GM18867 (cell line): ENCODE data around the gene STAT3.
A peak's percentile ranks its signal among the peaks of the same experiment; 100 is the strongest.
"Not testable (repeated sequence)": the region's sequence is repeated elsewhere in the genome, so short reads cannot be mapped to it uniquely, and the experiment has no call there.

Experiments used
- ATAC-seq: cut with Tn5 transposase; IDR thresholded peaks from one replicate; pipeline ENCODE4 v1.9.1; 2021; ENCODE audit warnings: mild to moderate bottlenecking, moderate library complexity; ENCODE audit not compliant: unreplicated experiment

The STAT3 gene

DNA sequence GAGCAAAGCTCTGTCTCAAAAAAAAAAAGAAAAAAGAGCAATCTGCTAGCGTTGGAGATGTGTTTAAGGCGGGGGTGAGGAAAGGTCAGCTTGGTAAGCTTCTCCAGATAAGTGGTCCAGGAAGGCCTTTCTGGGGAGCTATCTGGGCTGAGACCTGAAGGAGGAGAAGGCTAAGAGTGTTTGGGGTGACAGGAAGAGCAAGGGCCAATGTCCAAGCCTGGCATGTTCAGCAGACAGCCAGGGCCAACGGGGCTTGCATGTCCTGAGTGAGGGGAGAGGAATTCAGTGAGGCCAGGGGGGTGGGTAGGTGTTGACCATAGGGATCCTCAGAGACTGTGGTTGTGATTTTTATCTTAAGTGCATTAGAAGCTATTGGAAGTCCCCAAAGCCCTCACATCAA lies 84.5 kb downstream of the STAT3 start:
- no peak for ATAC-seq

DNA sequence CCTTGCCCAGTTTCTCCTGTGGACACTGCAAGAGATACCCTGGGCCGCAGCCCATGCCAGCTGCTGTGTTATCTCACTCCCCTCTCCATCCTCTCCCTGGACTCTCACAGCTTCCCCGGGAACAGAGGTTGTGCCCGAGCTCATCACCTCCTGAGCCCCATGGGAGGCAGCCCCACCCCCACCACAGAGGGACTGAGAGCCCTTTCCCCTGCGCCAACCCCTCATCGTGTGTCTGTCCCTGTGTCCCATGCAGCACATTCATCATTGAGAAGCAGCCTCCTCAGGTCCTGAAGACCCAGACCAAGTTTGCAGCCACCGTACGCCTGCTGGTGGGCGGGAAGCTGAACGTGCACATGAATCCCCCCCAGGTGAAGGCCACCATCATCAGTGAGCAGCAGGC lies 87.2 kb downstream of the STAT3 start:
- no peak for ATAC-seq

DNA sequence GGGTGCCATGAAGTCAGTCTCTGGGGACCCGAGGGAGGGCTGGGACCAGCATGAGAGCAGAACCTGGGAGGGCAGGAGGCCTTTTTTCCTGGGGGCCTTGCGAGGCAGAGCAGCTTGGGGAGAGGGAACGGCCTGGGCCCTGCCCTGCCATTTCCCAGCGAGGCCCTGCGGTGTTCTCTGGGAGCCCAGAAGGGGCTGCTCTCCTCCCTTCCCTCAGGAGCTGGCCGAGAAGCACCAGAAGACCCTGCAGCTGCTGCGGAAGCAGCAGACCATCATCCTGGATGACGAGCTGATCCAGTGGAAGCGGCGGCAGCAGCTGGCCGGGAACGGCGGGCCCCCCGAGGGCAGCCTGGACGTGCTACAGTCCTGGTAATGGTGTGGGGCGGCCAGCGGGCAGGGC lies 88.3 kb downstream of the STAT3 start:
- ATAC-seq: not testable (repeated sequence)

DNA sequence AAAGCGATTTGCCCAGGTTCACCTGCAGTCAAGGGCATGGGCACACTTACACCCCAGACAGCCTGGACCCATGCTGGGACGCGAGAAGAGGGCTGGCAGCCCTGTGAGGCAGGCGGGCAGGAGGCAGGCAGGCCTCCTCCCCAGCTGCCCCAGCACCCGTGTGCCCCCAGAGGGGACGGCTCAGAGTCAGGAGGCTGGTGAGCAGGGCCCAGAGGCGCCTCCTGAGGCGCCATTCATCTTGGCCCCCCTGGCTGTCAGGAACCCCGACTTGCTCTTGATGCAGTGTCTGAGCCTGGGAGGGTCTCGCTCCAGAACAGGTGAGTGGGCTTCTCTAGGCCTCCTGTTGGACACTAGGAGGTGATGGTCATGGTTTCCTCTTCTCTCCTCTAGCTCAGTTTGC lies 88.9 kb downstream of the STAT3 start:
- ATAC-seq: not testable (repeated sequence)

DNA sequence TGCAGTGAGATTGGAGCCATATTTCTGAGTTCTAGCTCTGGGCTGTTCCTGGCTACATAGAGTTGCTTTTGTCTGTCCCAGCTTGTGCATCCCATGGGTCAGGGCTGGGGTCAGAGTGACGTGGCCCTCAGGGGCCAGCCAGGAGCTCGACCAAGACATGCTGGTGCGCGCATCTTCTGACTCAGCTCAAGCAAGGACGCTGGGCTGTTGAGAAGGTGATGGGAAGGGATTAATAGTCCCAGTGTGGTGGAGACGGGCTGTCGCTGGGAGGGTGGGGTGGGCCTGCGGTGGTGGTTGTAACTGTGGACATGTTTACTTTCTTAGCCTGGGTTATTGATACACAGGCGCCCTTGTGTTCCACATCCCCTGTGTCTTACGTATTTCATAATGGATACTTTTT lies 90.5 kb downstream of the STAT3 start:
- not testable (repeated sequence) for ATAC-seq

DNA sequence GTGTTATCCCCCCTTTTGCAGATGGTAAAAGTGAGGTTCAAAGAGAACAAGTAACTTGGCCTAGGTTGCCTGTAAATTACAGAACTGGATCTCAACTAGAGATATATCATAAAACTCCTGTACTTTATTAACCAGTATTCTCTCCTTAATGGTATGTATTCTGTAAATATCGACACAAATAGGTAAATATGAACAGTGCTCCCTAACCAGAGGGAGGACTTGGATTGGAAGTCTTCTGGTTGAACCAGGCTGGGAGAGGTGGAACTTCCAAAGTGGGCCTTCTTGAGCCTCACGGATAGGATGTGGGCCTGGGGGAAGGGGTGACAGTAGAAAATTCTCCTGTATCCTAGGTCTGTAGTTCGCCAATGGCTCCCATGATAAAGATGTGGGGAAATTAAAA lies 92.2 kb downstream of the STAT3 start:
- ATAC-seq: no peak

DNA sequence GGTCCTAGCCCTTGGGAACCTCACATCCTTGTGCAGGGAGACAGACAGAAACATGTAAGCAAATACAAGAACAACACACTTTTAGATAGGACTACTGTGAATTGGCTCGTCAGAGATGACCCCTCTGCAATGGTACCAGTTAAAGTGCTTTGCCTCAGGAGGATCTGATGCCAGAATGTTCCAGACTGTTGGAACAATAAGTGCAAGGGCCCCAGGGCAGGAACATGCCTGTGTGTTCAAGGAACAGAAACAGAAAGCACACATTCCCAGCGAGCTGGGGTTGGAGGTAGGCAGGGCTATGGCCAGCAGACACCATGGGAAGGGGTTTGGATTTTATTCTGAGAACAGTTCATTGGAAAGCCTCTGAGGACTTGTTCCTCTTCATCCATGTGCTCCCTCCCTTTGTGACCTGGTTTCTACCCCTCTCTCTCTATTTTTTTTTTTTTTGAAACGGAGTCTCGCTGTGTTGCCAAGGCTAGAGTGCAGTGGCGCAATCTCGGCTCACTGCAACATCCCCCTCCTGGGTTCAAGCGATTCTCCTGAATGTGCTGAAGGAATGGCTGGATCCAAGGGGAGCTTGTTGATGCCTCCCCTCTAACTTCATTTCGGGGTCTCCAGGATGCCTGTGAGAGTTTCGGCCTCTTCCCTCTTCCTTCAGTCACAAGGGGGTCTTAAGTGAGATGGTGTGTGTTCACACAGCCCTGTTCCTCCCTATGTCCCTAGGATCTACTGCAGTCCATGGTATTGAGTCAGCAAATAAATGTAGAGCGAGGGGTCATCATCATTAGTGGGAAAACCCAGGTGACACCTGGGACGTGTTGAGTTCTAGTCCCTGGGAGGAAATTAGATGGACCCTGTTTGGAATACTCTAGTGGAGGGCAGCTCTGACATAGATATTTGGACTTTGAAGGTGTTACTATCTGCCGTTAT lies 93.5 kb downstream of the STAT3 start:
- ATAC-seq: no peak

DNA sequence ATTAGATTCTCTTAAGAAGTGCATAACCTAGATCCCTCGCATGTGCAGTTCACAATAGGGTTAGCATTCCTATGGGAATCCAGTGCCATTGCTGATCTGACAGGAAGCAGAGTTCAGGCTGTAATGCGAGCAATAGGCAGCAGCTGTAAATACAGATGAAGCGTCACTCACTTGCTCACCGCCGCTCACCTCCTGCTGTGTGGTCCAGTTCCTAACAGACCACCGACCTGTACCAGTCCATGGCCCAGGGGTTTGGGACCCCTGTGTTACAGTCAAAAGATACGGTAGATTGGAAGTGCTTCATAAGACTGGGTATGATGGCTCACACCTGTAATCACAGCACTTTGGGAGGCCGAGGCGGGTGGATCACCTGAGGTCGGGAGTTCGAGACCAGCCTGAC lies 97.1 kb downstream of the STAT3 start:
- ATAC-seq: no peak

DNA sequence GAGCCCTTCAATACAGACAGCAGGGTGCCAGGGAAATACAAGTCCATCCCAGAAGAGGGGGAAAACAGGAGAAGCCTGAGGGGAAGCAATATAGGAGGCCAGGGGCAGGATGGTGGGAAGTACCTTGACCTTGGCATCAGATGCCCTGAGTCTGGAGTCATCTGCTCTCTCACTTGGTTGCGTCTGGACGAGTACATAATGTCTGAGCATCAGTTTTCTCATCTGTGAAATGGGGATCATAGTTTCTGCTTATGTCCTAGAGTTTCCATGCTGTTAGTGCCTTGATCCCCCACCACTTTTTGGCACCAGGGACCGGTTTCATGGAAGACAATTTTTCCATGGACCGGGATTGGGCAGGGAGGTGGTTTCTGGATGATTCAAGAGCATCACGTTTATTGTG lies 97.7 kb downstream of the STAT3 start:
- ATAC-seq: no peak

DNA sequence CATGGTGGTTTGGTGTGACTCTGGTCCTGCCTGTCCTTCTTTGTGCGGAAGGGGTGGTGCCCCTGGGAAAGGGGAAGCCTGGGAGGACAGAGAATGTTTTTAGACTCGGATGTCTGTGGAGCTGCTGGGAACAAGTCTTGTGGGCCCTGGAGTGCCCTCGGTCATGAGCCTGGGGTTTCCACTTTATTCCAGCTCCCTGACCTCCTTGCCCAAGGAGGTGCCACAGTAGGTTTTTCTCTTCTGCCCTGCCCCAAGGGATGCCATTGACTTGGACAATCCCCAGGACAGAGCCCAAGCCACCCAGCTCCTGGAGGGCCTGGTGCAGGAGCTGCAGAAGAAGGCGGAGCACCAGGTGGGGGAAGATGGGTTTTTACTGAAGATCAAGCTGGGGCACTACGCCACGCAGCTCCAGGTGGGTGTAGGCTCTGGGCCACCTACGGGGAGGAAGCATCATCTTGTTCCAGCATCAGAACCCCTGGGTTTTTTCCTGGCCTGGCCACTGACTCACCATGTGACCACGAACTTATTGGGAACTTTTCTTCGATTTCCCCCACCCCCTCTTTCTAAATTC lies 98.5 kb downstream of the STAT3 start:
- ATAC-seq: no peak

DNA sequence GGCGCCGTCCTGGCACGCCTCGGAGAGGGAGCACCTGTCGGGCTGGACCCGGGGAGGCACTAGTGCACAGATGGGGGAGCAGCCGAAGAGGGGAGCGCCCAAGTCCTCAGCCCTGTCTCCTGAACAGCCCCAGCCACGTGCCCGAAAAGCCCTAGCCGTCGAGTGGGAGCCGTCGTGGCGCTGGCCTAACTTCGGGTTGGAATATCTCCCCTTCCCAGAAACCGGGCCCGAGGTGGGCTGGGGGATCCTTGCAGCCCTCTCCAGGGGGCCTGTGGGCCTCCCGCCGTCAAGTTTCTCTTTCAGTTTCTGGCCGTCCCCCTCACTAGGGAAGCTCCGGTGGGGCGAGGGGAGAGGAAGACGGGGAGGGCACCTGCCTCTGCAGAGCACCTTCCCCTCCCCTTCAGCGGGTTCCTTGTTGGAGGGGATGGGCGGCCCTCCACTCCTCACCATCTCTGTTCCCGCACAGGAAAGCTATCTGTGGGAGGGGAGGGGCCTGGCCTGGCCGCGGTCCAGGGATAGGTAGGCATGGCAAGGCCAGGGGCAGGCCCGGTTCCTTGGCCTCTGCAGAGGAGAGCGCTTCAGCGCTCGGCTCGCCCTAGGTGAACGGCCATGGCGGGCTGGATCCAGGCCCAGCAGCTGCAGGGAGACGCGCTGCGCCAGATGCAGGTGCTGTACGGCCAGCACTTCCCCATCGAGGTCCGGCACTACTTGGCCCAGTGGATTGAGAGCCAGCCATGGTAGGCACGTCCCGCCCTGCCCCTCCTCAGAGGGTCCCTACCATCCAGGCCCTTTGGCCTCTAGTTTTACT lies 99.2 kb downstream of the STAT3 start:
- peak; percentile 21 for ATAC-seq

DNA sequence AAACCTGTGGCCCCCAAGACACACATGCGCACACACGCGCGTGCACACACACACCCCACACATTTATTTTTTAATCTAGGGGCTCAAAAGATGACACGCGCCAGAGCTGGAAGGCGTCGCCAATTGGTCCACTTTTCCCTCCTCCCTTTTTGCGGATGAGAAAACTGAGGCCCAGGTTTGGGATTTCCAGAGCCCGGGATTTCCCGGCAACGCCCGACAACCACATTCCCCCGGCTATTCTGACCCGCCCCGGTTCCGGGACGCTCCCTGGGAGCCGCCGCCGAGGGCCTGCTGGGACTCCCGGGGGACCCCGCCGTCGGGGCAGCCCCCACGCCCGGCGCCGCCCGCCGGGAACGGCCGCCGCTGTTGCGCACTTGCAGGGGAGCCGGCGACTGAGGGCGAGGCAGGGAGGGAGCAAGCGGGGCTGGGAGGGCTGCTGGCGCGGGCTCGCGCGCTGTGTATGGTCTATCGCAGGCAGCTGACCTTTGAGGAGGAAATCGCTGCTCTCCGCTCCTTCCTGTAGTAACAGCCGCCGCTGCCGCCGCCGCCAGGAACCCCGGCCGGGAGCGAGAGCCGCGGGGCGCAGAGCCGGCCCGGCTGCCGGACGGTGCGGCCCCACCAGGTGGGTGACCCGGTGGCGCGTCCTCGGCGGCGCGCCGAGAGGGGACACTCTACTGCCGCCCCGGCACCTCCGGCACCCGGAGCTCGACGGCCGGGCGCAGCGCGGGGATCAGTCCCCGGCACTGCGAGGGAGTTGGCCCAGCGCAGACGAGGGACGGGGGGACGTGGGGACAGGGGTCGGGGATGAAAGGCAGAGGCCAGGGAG lies 100.1 kb downstream of the STAT3 start, which contains the start of gene STAT5A:
Gene STAT5A, plus strand, starts transcription at position 522 of the 826 bp plus-strand sequence. CDS start 914 bp downstream, outside the sequence.
- ATAC-seq: peak; percentile 49

DNA sequence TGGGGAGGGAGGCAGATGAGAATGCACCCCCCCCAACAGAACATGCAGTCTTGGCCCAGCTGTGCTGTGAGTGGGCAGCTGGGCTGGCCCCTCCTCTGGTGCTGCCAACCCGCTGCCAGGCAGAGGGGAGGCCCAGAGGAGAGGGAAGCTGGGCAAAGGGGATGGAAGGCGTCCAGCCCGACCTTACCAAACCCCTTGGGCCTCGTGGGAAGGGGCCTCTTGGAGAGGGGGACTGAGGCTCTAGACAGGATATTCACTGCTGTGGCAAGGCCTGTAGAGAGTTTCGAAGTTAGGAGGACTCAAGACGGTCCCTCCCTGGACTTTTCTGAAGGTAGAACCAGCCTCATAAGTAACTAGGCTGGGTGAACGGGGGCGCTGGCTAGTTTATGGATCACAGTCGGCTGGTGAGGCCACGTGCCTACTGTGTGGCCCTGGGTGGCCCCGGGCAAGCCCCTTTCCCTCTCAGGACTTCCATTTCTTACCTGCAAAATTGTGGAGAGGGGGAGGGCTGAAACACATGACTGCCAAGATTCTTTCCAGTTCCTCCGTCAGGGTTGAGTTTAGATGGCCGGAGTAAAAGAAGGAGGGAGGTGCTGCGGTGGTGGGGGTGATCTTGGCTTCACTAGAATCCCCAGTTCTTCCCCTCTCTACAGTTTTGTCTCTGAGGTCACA lies 100.8 kb downstream of the STAT3 start:
- peak; percentile 24 for ATAC-seq

DNA sequence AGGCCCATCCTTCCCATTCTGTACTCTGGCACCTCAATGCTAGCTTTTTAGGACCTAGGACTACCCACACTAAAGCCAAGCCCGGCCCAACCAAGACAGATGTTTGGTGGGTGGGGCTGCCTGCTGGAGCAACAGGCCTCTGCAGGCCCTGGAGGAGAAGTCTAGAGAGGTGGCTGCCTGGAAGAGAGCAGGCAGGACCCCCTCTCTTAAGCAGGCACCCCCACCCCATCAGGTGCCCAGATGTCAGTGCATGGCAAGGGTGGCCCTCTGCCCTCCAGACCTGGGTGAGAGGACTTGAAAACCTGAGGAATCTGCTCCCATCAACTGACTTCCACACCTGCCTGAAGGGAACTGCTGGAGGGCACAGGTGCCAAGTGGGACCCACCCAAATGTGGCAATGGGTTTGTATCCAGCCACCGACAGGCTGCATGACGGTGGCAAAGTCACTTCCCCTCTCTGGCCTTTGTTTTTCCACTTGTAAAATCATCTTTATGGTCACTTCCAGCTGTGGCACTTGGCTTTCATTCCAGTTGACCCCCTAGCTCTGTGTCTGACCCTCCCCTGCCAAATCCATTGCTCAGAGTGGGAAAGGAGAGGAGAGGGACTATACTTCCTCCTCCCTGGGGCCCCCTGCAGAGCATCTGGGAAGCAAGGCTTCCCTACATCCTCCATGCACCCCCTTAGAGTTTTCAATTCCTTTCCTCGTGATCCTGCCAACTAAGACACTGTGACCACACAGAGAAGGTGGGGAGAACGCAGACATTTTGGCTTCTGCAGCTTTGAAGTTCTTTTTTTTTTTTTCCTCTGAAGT lies 101.6 kb downstream of the STAT3 start:
- ATAC-seq: no peak

DNA sequence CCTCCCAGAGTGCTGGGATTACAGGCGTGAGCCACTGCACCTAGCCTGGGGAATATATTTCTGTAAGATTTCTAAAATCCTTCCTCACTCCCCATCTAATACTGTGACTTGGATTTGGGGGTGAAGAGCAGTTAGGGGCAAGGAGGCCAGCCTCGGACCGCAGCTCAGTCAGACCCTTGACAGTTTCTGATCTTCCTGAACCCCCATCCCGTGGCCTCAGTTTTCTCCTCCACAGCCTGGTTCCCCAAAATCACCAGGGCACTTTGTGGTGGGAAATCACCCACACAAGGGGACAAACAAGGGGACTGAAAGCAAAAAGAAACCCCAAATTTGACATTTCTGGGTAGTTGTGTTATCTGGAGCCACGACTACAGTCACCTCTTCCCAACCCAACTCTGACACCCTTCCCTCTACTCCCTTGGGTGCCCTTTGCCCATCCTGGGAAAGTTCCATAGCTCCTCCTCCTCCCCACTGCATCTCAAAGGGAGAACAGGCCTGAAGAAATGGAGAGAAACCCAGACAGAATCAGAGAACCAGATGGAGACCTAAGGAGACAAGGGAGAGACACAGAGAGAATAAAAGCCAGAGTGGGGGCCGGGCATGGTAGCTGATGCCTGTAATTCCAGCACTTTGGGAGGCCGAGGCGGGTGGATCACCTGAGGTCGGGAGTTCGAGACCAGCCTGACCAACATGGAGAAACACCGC lies 102.7 kb downstream of the STAT3 start:
- no peak for ATAC-seq

DNA sequence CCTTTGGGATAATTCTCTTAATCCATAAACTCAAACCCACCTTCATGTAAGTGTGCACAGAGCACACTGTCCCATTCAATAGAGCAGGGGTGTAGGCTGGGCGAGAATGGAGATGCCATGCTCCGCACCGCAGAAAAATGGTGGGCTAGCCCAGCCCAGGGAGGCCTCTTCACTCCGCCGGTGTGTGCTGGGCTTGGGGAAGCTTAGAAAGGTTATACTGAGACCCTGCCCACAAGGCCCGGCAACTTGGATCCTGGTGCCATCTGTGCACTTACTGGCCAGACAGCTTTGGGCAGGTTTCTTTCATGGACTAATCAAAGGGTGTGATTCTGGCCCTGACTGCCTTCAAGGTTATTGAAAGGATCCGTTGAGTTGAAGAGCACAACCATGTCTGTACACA lies 103.7 kb downstream of the STAT3 start:
- no peak for ATAC-seq

DNA sequence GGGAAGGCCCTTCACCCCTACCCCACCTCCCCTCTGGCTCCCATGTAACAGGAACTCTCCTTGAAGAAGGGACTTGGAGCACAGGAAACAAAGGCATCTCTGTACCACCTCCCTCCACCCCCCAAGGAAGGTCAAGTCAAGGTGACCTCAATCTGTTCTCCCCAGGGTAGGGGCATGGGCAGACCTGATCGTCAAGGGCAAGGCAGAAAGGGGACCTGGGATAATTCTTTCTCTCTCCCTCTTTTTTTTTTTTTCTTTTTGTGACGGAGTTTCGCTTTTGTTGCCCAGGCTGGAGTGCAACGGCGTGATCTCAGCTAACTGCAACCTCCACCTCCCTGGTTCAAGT lies 104.2 kb downstream of the STAT3 start:
- no peak for ATAC-seq

DNA sequence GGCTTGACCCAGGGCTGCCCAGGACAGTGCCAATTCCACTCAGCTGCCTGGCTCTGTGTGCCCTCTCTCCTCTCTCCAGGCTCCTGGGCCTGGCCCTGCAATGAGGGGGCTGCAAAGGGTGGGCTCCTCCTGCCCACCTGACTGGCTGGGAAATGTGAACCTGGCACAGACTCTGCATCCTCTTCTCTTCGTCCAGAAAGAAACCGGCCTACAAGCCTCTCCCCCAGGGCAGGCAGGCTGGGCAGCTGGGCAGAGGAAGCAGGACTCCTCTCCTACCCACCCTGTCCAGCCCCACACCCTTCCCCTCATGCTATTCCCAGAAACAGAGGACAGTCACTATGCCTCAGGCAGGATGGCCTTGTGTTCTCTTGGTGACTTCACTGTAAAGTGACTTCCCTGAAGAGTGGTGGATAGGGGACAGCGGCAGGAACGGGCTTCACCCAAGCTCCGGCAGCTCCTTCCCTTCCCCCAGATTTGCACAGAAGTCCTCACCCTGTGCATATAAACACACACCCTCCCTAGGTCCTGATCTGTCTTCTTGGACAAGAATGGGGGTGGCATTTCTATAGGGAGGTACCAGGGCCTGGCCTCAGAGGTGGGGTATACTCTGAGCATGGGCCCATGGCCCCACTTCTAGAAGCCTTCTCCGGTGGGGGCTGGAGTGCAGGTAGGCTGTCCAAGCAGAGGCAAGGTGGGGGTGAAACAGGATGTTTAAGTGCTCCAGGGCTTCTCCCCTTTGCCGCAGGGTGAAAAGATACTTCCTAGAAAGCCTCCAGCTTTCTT lies 104.8 kb downstream of the STAT3 start:
- no peak for ATAC-seq
